SK-N-SH (cell line): ENCODE data around the gene LPXN.

ENCODE experiments used
- CTCF ChIP-seq: fragments of 200-600 bp; sonication (generic); IDR thresholded peaks from 2 replicates; pipeline ENCODE4 v1.6.1; 2017; ENCODE audit warnings: antibody characterized with exemption, mild to moderate bottlenecking, moderate library complexity
- EZH2phosphoT487 ChIP-seq: fragments of 200-600 bp; sonication (generic); IDR thresholded peaks from 2 replicates; pipeline ENCODE4 v1.6.1; 2017; ENCODE audit warnings: low read depth, mixed run types, mild to moderate bottlenecking, antibody characterized with exemption, moderate library complexity, borderline replicate concordance

GRCh38 chr11:58498464-58498863 is 77.2 kb downstream of the LPXN start:
- TF ChIP-seq CTCF (no peak), EZH2phosphoT487 (no peak)
